AG04450 (cell line): Measurements from ENCODE around the gene IFNLR1. TPM values are rescaled to one million over a fixed set of nuclear protein-coding genes. Genes with fewer than 3 reads are reported as not detected.

Experiments
- CTCF ChIA-PET: fragments of 300-600, 350-600 bp; formaldehyde crosslinking; extraction: SDS; loops from one replicate; lab custom pipeline; 2022; ENCODE audit warnings: antibody characterized with exemption, inconsistent platforms; lab: Charles Lee
- POLR2A ChIA-PET: fragments of 350-600 bp; formaldehyde crosslinking; extraction: SDS; loops from one replicate; lab custom pipeline; 2021; ENCODE audit warnings: antibody characterized with exemption, inconsistent platforms; lab: Yijun Ruan, JAX
- DNase-seq: peaks from one replicate; pipeline ENCODE4 v3.0.0-alpha.2; 2011; ENCODE audit warnings: low read depth, low spot score
- H3K27ac ChIP-seq: one replicate; pipeline ENCODE4 v1.5.1; 2012; ENCODE audit warnings: low read depth, low read length, control low read depth
- H3K27me3 ChIP-seq: one replicate; pipeline ENCODE4 v1.6.0; 2012; ENCODE audit warnings: low read length; ENCODE audit not compliant: control insufficient read depth, insufficient read depth
- H3K4me3 ChIP-seq: 2 replicates; pipeline ENCODE4 v1.5.1; 2011; ENCODE audit warnings: mild to moderate bottlenecking, low read depth, low read length, control low read depth
- H3K9me3 ChIP-seq: 2 replicates; pipeline ENCODE4 v1.5.1; 2012; ENCODE audit warnings: low read length; ENCODE audit not compliant: control insufficient read depth, insufficient read depth
- polyA plus RNA-seq: library from polyadenylated mRNA; depleted of rRNA; stranded (reverse); fragments of >200 nt; gene quantifications from 2 replicates; pipeline ENCODE4 v1.2.3, GENCODE V29; 2011
- TF ChIP-seq, protein P1 (sequence below): IDR thresholded peaks from 2 replicates; pipeline ENCODE4 v1.5.1; 2011; ENCODE audit warnings: low read depth, low read length, control low read depth, inconsistent platforms

The IFNLR1 gene
- polyA plus RNA-seq, 1 experiment: not detected

DNA sequence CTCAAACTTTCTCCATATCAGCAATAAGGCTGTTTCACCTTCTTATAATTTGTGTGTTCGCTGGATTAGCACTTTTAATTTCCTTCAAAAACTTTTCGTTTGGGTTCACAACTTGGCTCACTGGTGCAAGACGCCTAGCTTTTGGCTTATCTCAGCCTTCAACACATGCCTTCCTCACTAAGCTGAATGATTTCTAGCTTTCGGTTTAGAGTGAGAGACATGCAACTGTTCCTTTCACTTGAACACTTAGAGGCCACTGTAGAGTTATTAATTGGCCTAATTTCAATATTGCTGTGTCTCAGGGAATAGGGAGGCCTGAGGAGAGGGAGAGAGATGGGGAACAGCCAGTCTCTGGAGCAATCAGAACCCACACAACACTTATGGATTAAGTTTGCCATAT lies 41.2 kb upstream of the IFNLR1 start:
- TF ChIP-seq, protein P1, sequence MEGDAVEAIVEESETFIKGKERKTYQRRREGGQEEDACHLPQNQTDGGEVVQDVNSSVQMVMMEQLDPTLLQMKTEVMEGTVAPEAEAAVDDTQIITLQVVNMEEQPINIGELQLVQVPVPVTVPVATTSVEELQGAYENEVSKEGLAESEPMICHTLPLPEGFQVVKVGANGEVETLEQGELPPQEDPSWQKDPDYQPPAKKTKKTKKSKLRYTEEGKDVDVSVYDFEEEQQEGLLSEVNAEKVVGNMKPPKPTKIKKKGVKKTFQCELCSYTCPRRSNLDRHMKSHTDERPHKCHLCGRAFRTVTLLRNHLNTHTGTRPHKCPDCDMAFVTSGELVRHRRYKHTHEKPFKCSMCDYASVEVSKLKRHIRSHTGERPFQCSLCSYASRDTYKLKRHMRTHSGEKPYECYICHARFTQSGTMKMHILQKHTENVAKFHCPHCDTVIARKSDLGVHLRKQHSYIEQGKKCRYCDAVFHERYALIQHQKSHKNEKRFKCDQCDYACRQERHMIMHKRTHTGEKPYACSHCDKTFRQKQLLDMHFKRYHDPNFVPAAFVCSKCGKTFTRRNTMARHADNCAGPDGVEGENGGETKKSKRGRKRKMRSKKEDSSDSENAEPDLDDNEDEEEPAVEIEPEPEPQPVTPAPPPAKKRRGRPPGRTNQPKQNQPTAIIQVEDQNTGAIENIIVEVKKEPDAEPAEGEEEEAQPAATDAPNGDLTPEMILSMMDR: no peak
- Histone ChIP-seq H3K4me3 (no peak overlapping the region), H3K9me3 (peaks cover under 1% of the 10 kb centered on the region; the same call in 1 of the 2 replicates), H3K27ac (no peak overlapping the region), H3K27me3 (peaks cover 14% of the 10 kb centered on the region)
- no peak for DNase-seq
- CTCF ChIA-PET: interaction anchor here (1.4 kb wide), 1 partner anchor 26 kb away, joined by 4 read pairs; no protein-coding TSS in a partner anchor
- POLR2A ChIA-PET: no interaction called here

DNA sequence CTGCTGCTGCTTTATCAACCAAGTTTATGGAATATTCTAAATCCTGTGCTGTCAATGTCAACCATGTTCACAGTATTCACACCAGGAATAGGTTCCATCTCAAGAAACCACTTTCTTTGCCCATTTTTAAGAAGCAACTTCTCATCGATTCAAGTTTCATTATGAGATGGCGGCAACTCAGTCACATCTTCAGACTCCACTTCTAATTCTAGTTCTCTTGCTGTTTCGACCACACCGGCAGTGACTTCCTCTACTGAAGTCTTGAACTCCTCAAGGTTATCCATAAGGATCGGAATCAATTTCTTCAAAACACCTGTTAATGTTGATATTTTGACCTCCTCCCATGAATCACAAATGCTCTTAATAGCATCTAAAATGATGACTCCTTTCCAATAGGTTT lies 39.7 kb upstream of the IFNLR1 start:
- TF ChIP-seq, protein P1: no peak
- no peak overlapping the region for H3K27ac ChIP-seq
- H3K27me3 ChIP-seq: peaks cover 14% of the 10 kb centered on the region
- ChIA-PET CTCF (no interaction called here), POLR2A (no interaction called here)
- no peaks in the 10 kb centered on the region for H3K9me3 ChIP-seq
- no peak for DNase-seq
- H3K4me3 ChIP-seq: no peak overlapping the region

DNA sequence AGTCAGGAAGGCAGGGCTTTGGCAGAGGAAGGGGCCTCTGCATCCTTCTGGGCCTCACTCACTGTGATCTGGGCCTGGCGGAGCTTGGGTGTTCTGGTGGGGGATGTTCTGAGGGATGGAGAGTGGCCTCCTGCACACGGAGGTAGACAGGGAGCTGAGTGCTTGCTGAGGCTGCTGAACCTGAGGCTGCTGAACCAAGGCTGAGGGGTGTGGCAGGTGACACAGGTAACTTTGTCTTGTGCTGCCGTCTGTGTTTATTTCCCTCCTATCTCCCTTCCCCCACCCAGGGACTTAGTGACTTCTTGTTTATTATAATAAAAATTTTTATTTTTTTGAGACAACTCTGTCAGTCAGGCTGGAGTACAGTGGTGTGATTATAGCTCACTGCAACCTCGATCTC lies 37.7 kb upstream of the IFNLR1 start:
- no peak overlapping the region for H3K4me3 ChIP-seq
- CTCF ChIA-PET: interaction anchor here (0.9 to 1.4 kb wide), 3 partner anchors 11 to 166 kb away, joined by 3 read pairs; no protein-coding TSS in a partner anchor

DNA sequence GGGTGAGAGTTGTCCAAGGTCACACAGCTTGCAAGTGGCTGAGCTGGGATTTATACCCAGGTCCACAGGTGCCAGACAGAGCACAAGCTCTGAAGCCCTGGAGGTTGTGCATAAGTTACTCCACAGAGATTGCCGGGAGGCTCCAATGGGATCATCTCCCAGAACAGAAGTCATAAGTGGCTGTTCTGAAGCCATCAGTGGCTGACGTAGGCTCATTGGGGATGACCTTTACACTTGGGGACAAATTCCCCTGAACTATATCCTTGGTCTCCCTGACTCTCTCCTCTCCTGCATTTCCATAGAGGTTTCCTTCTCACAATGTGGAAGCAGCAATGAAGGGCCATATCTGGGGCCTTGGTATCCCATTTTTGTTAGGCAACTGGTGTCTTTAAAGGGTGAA lies 37.0 kb upstream of the IFNLR1 start:
- no peak for DNase-seq
- no peak overlapping the region for H3K4me3 ChIP-seq
- H3K9me3 ChIP-seq: no peaks in the 10 kb centered on the region
- peaks cover 19% of the 10 kb centered on the region for H3K27me3 ChIP-seq
- TF ChIP-seq, protein P1: no peak
- ChIA-PET CTCF (interaction anchor here (1.2 to 1.6 kb wide), 3 partner anchors 12 to 167 kb away, joined by 3 read pairs; no protein-coding TSS in a partner anchor), POLR2A (no interaction called here)
- H3K27ac ChIP-seq: no peak overlapping the region

More for the DNA sequence above, 37.7 kb upstream of the IFNLR1 start:
- TF ChIP-seq, protein P1: no peak
- POLR2A ChIA-PET: no interaction called here
- Histone ChIP-seq H3K27me3 (peaks cover 19% of the 10 kb centered on the region), H3K9me3 (no peaks in the 10 kb centered on the region), H3K27ac (no peak overlapping the region)
- no peak for DNase-seq

DNA sequence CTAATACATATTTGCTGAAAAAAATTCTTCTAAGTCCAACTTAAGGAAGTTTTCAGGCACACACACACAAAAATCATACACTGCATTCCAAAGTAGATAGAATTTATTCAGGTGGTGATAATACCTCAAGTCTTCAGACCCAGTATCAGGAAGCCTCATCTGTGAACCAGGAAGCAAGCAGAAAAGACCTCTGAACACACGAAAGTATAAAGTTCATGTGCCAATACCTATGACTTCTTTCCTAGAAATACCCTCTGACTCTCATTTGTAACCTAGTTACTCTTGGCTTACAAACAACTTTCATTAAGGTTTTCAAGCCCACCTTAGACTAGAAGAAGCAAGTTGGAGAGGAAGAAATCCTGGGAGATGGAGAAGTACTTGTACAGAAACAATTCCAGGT lies 35.7 kb upstream of the IFNLR1 start:
- ChIA-PET POLR2A (no interaction called here), CTCF (interaction anchor here (0.7 to 1.6 kb wide), 5 partner anchors 13 to 168 kb away, joined by 3 read pairs; no protein-coding TSS in a partner anchor)
- Histone ChIP-seq H3K4me3 (no peak overlapping the region), H3K9me3 (no peaks in the 10 kb centered on the region), H3K27ac (no peak overlapping the region), H3K27me3 (peaks cover 21% of the 10 kb centered on the region)
- no peak for DNase-seq
- TF ChIP-seq, protein P1: no peak
